H1 (cell line): ENCODE results near the gene MXI1.

ENCODE experiments used
- ASH2L ChIP-seq: fragments of 200-600, 300-600 bp; sonication (generic); IDR thresholded peaks from one replicate; pipeline ENCODE4 v1.7.1; 2017; ENCODE audit warnings: low read length
- BCL11A ChIP-seq, 2 experiments: IDR thresholded peaks; one replicate each; pipeline ENCODE4 v1.6.1; 2011; ENCODE audit warnings: low read depth in 2 of 2, low read length in 2 of 2, mild to moderate bottlenecking in 2 of 2
- BRCA1 ChIP-seq: IDR thresholded peaks from 2 replicates; pipeline ENCODE4 v1.6.1; 2012; ENCODE audit warnings: low read depth, low read length, improper control_type of control experiment
- CBX8 ChIP-seq: fragments of 300-800, 300-1000 bp; sonication (generic); IDR thresholded peaks from 2 replicates; pipeline ENCODE4 v1.7.1; 2016; ENCODE audit warnings: low read depth, low read length, borderline replicate concordance
- CHD1 ChIP-seq: IDR thresholded peaks from 2 replicates; pipeline ENCODE4 v1.6.1; 2012; ENCODE audit warnings: low read depth, low read length, improper control_type of control experiment
- EZH2 ChIP-seq: fragments of 200-600 bp; sonication (generic); IDR thresholded peaks from 2 replicates; pipeline ENCODE4 v1.7.1; 2012; ENCODE audit warnings: low read depth, mild to moderate bottlenecking, moderate library complexity, low read length, inconsistent platforms; ENCODE audit not compliant: severe bottlenecking
- HDAC2 ChIP-seq, 2 experiments: fragments of 300-600 bp in 1 of 2; sonication (generic) in 1 of 2; IDR thresholded peaks; 2 replicates each; pipeline ENCODE4 v1.6.1; 2011 to 2012; ENCODE audit warnings: low read depth in 2 of 2, low read length in 2 of 2, mild to moderate bottlenecking in 2 of 2, moderate library complexity in 2 of 2, borderline replicate concordance in 1 of 2, inconsistent platforms in 1 of 2
- JUN ChIP-seq: IDR thresholded peaks from 2 replicates; pipeline ENCODE4 v1.6.1; 2011; ENCODE audit warnings: low read depth, mild to moderate bottlenecking, improper control_type of control experiment, low read length
- POLR2A ChIP-seq, 2 experiments: IDR thresholded peaks; 1 replicate in 1 of 2; 2 replicates in 1 of 2; pipeline ENCODE4 v1.6.1; 2011; ENCODE audit warnings: low read depth in 2 of 2, low read length in 2 of 2, mild to moderate bottlenecking in 2 of 2; ENCODE audit errors: control extremely low read depth in 1 of 2
- SP4 ChIP-seq: IDR thresholded peaks from 2 replicates; pipeline ENCODE4 v1.6.1; 2012; ENCODE audit warnings: low read length, inconsistent platforms
- TF ChIP-seq, protein P1 (sequence below), 3 experiments: IDR thresholded peaks; 1 replicate in 2 of 3; 2 replicates in 1 of 3; pipeline versions ENCODE4 v1.5.1 to v1.6.1; 2011; ENCODE audit warnings: low read length in 3 of 3, mild to moderate bottlenecking in 3 of 3, inconsistent platforms in 2 of 3, low read depth in 1 of 3, moderate library complexity in 1 of 3; ENCODE audit not compliant: insufficient read depth in 1 of 3; ENCODE audit errors: control extremely low read depth in 1 of 3
- TF ChIP-seq, protein P2 (sequence below): IDR thresholded peaks from 2 replicates; pipeline ENCODE4 v1.6.1; 2011; ENCODE audit warnings: low read length, improper control_type of control experiment
- TF ChIP-seq, protein P3 (sequence below): IDR thresholded peaks from 2 replicates; pipeline ENCODE4 v1.6.1; 2012; ENCODE audit warnings: low read length, inconsistent platforms
- TF ChIP-seq, protein P4 (sequence below): IDR thresholded peaks from 2 replicates; pipeline ENCODE4 v1.6.1; 2012; ENCODE audit warnings: inconsistent platforms

DNA sequence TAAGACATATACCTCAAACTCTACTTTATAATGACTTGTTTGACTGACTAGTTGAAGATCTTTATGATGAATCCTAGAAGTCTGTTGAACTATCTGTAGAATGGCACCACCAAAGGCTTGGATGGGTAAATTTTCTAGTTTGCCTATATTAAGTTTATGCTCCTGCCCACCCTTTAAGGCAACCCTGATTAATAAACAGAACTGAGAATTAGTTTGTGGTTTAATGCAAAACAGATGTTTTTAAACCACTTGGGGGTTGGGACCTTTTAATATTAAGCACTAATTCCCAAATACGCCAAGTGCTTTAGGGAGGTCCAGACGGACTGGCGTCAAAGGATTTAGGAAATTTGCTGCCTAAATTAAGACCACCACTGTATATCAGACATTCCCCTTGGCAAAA lies 76.9 kb downstream of the MXI1 start:
- TF ChIP-seq, protein P1, sequence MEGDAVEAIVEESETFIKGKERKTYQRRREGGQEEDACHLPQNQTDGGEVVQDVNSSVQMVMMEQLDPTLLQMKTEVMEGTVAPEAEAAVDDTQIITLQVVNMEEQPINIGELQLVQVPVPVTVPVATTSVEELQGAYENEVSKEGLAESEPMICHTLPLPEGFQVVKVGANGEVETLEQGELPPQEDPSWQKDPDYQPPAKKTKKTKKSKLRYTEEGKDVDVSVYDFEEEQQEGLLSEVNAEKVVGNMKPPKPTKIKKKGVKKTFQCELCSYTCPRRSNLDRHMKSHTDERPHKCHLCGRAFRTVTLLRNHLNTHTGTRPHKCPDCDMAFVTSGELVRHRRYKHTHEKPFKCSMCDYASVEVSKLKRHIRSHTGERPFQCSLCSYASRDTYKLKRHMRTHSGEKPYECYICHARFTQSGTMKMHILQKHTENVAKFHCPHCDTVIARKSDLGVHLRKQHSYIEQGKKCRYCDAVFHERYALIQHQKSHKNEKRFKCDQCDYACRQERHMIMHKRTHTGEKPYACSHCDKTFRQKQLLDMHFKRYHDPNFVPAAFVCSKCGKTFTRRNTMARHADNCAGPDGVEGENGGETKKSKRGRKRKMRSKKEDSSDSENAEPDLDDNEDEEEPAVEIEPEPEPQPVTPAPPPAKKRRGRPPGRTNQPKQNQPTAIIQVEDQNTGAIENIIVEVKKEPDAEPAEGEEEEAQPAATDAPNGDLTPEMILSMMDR (IDR thresholded peaks at IDR 0.05; ENCODE audit: control extremely low read depth in 1 of 3, insufficient read depth in 1 of 3, low read depth in 1 of 3, low read length in 3 of 3), result no peak
- TF ChIP-seq POLR2A (IDR thresholded peaks at IDR 0.05; ENCODE audit: control extremely low read depth in 1 of 2, low read depth in 2 of 2, low read length in 2 of 2) (no peak), SP4 (no peak), ASH2L (no peak), HDAC2 (IDR thresholded peaks at IDR 0.05; ENCODE audit: borderline replicate concordance in 1 of 2, low read depth in 2 of 2, low read length in 2 of 2) (no peak), BCL11A (IDR thresholded peaks at IDR 0.05; ENCODE audit: low read depth in 2 of 2, low read length in 2 of 2) (no peak), JUN (no peak), EZH2 (no peak), CHD1 (no peak), CBX8 (no peak), BRCA1 (no peak)
- TF ChIP-seq, protein P2, sequence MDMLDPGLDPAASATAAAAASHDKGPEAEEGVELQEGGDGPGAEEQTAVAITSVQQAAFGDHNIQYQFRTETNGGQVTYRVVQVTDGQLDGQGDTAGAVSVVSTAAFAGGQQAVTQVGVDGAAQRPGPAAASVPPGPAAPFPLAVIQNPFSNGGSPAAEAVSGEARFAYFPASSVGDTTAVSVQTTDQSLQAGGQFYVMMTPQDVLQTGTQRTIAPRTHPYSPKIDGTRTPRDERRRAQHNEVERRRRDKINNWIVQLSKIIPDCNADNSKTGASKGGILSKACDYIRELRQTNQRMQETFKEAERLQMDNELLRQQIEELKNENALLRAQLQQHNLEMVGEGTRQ, result no peak
- TF ChIP-seq, protein P3, sequence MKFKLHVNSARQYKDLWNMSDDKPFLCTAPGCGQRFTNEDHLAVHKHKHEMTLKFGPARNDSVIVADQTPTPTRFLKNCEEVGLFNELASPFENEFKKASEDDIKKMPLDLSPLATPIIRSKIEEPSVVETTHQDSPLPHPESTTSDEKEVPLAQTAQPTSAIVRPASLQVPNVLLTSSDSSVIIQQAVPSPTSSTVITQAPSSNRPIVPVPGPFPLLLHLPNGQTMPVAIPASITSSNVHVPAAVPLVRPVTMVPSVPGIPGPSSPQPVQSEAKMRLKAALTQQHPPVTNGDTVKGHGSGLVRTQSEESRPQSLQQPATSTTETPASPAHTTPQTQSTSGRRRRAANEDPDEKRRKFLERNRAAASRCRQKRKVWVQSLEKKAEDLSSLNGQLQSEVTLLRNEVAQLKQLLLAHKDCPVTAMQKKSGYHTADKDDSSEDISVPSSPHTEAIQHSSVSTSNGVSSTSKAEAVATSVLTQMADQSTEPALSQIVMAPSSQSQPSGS, result no peak
- TF ChIP-seq, protein P4, sequence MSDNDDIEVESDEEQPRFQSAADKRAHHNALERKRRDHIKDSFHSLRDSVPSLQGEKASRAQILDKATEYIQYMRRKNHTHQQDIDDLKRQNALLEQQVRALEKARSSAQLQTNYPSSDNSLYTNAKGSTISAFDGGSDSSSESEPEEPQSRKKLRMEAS, result no peak
